ENCODE results near the gene HCLS1. TPM values are rescaled to one million over a fixed set of nuclear protein-coding genes. Genes with fewer than 3 reads are reported as not detected.
"Not testable (repeated sequence)": the region's sequence is repeated elsewhere in the genome, so short reads cannot be mapped to it uniquely, and the experiment has no call there.

Gene HCLS1
- total RNA-seq, 4 donors from 2014 or later = 6.6 to 15.3 (median 7.8) TPM

- no peaks in the 10 kb centered on the region for H3K27me3 ChIP-seq
- TF ChIP-seq POLR2A (IDR thresholded peaks at IDR 0.05) = peak in 1 of 2 donors; percentile 11
- no peak for TF ChIP-seq CTCF (IDR thresholded peaks at IDR 0.05 in 4 of 5, conservative IDR thresholded peaks at IDR 0.05 in 1 of 5)
- ATAC-seq (peak; percentile 57 to 60), DNase-seq (no peak)
- in situ Hi-C loops (cut with MboI; ENCODE audit: low sequenced_read_pairs in 4 of 4) (no loop called here), intact Hi-C loops (cut with DNase I; ENCODE audit: low total_unique reads) (no loop called here)
- peak overlapping the region; percentile 72 to 94 (median 79) for H3K27ac ChIP-seq
- no peaks in the 10 kb centered on the region for H3K9me3 ChIP-seq
- H3K36me3 ChIP-seq = no peaks in the 10 kb centered on the region
- peak overlapping the region in 2 of 4 donors; percentile 5 to 20 for H3K4me3 ChIP-seq
- H3K4me1 ChIP-seq = peaks cover 51 to 60% of the 10 kb centered on the region in 2 donors
These were observed 59.4 kb downstream of the HCLS1 start for GRCh38 chr3:121601212-121601812.

GRCh38 chr3:121599900-121600299, 60.8 kb downstream of the HCLS1 start:
- intact Hi-C loops (cut with DNase I; ENCODE audit: low total_unique reads) = loop anchor here (10.0 kb wide), 1 partner anchor 1195 kb away; the partner anchor contains the start of genes HSPBAP1 and SLC49A4
- not testable (repeated sequence) for H3K27me3 ChIP-seq

GRCh38 chr3:121598564-121598963, 62.1 kb downstream of the HCLS1 start:
- H3K27me3 ChIP-seq = no peaks in the 10 kb centered on the region
- H3K36me3 ChIP-seq = no peaks in the 10 kb centered on the region
- ATAC-seq (no peak), DNase-seq (no peak)
- peak overlapping the region; percentile 87 to 95 (median 94) for H3K27ac ChIP-seq
- no peak overlapping the region for H3K4me3 ChIP-seq
- H3K4me1 ChIP-seq = peaks cover 54 to 76% of the 10 kb centered on the region in 2 donors
- in situ Hi-C loops (cut with MboI; ENCODE audit: low sequenced_read_pairs in 4 of 4) (no loop called here), intact Hi-C loops (cut with DNase I; ENCODE audit: low total_unique reads) (loop anchor here (10.0 kb wide), 1 partner anchor 1196 kb away; the partner anchor contains the start of genes HSPBAP1 and SLC49A4)
- no peaks in the 10 kb centered on the region for H3K9me3 ChIP-seq
- TF ChIP-seq CTCF (IDR thresholded peaks at IDR 0.05 in 4 of 5, conservative IDR thresholded peaks at IDR 0.05 in 1 of 5) (no peak), POLR2A (IDR thresholded peaks at IDR 0.05) (no peak)

More at GRCh38 chr3:121599900-121600299, 60.8 kb downstream of the HCLS1 start:
- Histone ChIP-seq H3K27ac (peak overlapping the region; percentile 72 to 94 (median 79)), H3K4me1 (peaks cover 53 to 65% of the 10 kb centered on the region in 2 donors)
- in situ Hi-C loops (cut with MboI; ENCODE audit: low sequenced_read_pairs in 4 of 4); ATAC-seq; H3K36me3 ChIP-seq; H3K4me3 ChIP-seq; H3K9me3 ChIP-seq: not testable (repeated sequence)
- DNase-seq = peak in 1 of 2 donors; percentile 28

DNA sequence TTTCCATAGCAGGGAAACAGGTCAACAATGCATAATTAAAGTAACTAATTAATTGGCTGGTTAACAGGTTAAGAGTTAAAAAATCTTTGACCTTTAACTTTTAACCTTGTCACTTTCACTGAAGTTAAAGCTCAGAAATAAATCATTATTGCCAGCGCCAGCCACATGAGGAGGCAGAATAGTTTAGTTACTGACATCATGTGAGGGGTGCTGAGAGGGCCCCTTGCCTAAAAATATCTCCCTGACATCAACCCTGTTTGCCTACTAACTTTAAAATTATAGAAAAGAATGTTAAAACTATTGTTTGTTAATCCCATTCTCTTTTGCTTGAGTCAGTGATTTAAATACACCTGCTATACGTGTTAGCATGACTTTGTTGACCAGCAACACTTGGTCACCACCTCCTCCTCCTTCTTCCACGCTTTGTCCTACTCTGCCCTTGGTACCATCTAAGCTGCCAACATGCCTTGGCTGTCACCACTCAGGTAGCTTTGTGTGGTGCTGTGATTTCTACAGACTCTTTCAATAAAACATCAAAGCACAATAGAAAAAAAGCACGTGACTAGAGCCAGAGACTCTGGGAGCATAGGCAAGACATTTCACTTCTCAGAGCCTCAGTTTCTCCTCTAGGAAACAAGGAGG, 64.8 kb downstream of the HCLS1 start:
- Histone ChIP-seq H3K4me3 (no peak overlapping the region), H3K27ac (peak overlapping the region; percentile 87 to 95 (median 94)), H3K4me1 (peaks cover 50 to 58% of the 10 kb centered on the region in 2 donors), H3K36me3 (no peaks in the 10 kb centered on the region), H3K27me3 (no peaks in the 10 kb centered on the region), H3K9me3 (no peaks in the 10 kb centered on the region)
- intact Hi-C loops (cut with DNase I; ENCODE audit: low total_unique reads) = loop anchor here (1.0 to 10.0 kb wide), 2 partner anchors 239 to 1199 kb away; partner anchors contain the start of genes EAF2, HSPBAP1, IQCB1 and SLC49A4
- in situ Hi-C loops (cut with MboI; ENCODE audit: low sequenced_read_pairs in 4 of 4) = no loop called here
- ATAC-seq = no peak
- TF ChIP-seq POLR2A (IDR thresholded peaks at IDR 0.05) (no peak), CTCF (IDR thresholded peaks at IDR 0.05 in 4 of 5, conservative IDR thresholded peaks at IDR 0.05 in 1 of 5) (no peak)
- DNase-seq = peak in 1 of 2 donors; percentile 39

DNA sequence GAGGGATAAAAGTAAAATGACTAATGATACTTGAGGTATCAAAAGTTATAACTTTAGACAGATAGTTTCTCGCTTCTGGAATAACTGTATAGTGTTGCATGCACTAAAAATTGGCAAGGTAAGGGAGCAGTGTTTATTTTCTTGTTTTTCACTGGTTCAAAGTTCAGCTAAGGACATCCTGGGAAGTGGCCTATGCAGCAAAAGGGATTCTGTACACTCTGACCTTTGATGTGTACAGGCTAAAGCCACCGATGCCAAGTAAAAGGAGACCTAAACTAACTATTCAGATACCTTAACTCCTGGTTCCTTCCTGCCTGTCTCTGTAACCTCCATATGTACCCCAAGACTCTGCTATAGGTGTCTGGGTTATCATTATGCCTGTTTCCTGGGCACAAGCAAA, 65.9 kb downstream of the HCLS1 start:
- Histone ChIP-seq H3K27me3 (no peaks in the 10 kb centered on the region), H3K36me3 (no peaks in the 10 kb centered on the region), H3K9me3 (no peaks in the 10 kb centered on the region), H3K4me3 (peak overlapping the region in 3 of 4 donors; percentile 17 to 53 (median 53)), H3K4me1 (peaks cover 40 to 52% of the 10 kb centered on the region in 2 donors), H3K27ac (peak overlapping the region; percentile 87 to 95 (median 94))
- no peak for TF ChIP-seq POLR2A (IDR thresholded peaks at IDR 0.05)
- TF ChIP-seq CTCF (IDR thresholded peaks at IDR 0.05 in 4 of 5, conservative IDR thresholded peaks at IDR 0.05 in 1 of 5) = no peak
- intact Hi-C loops (cut with DNase I; ENCODE audit: low total_unique reads) = loop anchor here (5.0 to 10.0 kb wide), 2 partner anchors 152 to 1200 kb away; partner anchors contain the start of genes GOLGB1, HSPBAP1 and SLC49A4
- no peak for DNase-seq
- ATAC-seq = no peak
- in situ Hi-C loops (cut with MboI; ENCODE audit: low sequenced_read_pairs in 4 of 4) = no loop called here

- Histone ChIP-seq H3K4me1 (peaks cover 40 to 46% of the 10 kb centered on the region in 2 donors), H3K27ac (peak overlapping the region; percentile 87 to 95 (median 94)), H3K4me3 (peak overlapping the region; percentile 47 to 53 (median 52))
- intact Hi-C loops (cut with DNase I; ENCODE audit: low total_unique reads) = loop anchor here (1.0 to 10.0 kb wide), 4 partner anchors 48 to 1201 kb away; partner anchors contain the start of genes GOLGB1, HSPBAP1 and SLC49A4
- ATAC-seq; DNase-seq; H3K9me3 ChIP-seq; H3K27me3 ChIP-seq; H3K36me3 ChIP-seq; in situ Hi-C loops (cut with MboI; ENCODE audit: low sequenced_read_pairs in 4 of 4): not testable (repeated sequence)
These were observed 66.9 kb downstream of the HCLS1 start for GRCh38 chr3:121593806-121594205.
